ENCODE data around the gene EHBP1. TPM values are rescaled to one million over a fixed set of nuclear protein-coding genes. Genes with fewer than 3 reads are reported as not detected.

EHBP1 gene
- polyA plus RNA-seq, 3 donors: 4.2 to 6.1 (median 6.0) TPM

- intact Hi-C loops (cut with micrococcal nuclease): no loop called here
- DNase-seq: no peak
- TF ChIP-seq CTCF (IDR thresholded peaks at IDR 0.05): no peak
- Mint-ChIP-seq H3K9me3 (no peaks in the 10 kb centered on the region), H3K36me3 (no peaks in the 10 kb centered on the region), H3K4me1 (peaks cover 6% of the 10 kb centered on the region), H3K27me3 (ENCODE audit: low read depth in 3 of 3) (no peaks in the 10 kb centered on the region), H3K4me3 (no peak overlapping the region), H3K27ac (no peak overlapping the region)
- Histone ChIP-seq H3K4me3 (replicated peaks in 1 of 3; ENCODE audit: low read depth in 2 of 3, low read length in 3 of 3) (no peak overlapping the region), H3K27ac (ENCODE audit: low read depth in 1 of 2, low read length in 2 of 2) (no peak overlapping the region), H4K20me1 (ENCODE audit: insufficient read depth, low read length) (no peaks in the 10 kb centered on the region), H3K79me2 (ENCODE audit: insufficient read depth, low read length) (no peaks in the 10 kb centered on the region), H2AFZ (ENCODE audit: insufficient read depth, low read depth, low read length, poor library complexity, severe bottlenecking) (no peak overlapping the region), H3K9me3 (replicated peaks in 1 of 2; ENCODE audit: control insufficient read depth in 1 of 2, insufficient read depth in 1 of 2, low read length in 2 of 2) (no peaks in the 10 kb centered on the region), H3K27me3 (ENCODE audit: control insufficient read depth in 2 of 2, insufficient read depth in 2 of 2, low read length in 2 of 2) (no peaks in the 10 kb centered on the region), H3K9ac (ENCODE audit: insufficient read depth, low read length, poor library complexity, severe bottlenecking) (no peak overlapping the region), H3K4me1 (ENCODE audit: control insufficient read depth in 1 of 2, insufficient read depth in 2 of 2, low read length in 2 of 2) (no peaks in the 10 kb centered on the region), H3K36me3 (replicated peaks in 1 of 2; ENCODE audit: control insufficient read depth in 1 of 2, insufficient read depth in 2 of 2, low read length in 2 of 2) (no peaks in the 10 kb centered on the region), H3K4me2 (replicated peaks; ENCODE audit: extremely low read depth, low read length, poor library complexity, severe bottlenecking) (no peak overlapping the region)
- WGBS (ENCODE audit: insufficient coverage): no CpG with 5 or more reads among the region's 1 CpG
Measured at GRCh38 chr2:62665446-62665845, 40.1 kb upstream of the EHBP1 start.

GRCh38 chr2:62669180-62669579 is 36.3 kb upstream of the EHBP1 start:
- intact Hi-C loops (cut with micrococcal nuclease): no loop called here
- H3K27me3 ChIP-seq (ENCODE audit: control insufficient read depth in 2 of 2, insufficient read depth in 2 of 2, low read length in 2 of 2): no peaks in the 10 kb centered on the region
- Mint-ChIP-seq H3K9me3 (no peaks in the 10 kb centered on the region), H3K4me3 (no peak overlapping the region), H3K27me3 (ENCODE audit: low read depth in 3 of 3) (no peaks in the 10 kb centered on the region), H3K36me3 (no peaks in the 10 kb centered on the region), H3K4me1 (peaks cover 2% of the 10 kb centered on the region), H3K27ac (no peak overlapping the region)
- no peaks in the 10 kb centered on the region for H3K36me3 ChIP-seq (replicated peaks in 1 of 2; ENCODE audit: control insufficient read depth in 1 of 2, insufficient read depth in 2 of 2, low read length in 2 of 2)
- no peaks in the 10 kb centered on the region for H3K9me3 ChIP-seq (replicated peaks in 1 of 2; ENCODE audit: control insufficient read depth in 1 of 2, insufficient read depth in 1 of 2, low read length in 2 of 2)
- DNase-seq: no peak
- H2AFZ ChIP-seq (ENCODE audit: insufficient read depth, low read depth, low read length, poor library complexity, severe bottlenecking): no peak overlapping the region
- H3K27ac ChIP-seq (ENCODE audit: low read depth in 1 of 2, low read length in 2 of 2): no peak overlapping the region
- H4K20me1 ChIP-seq (ENCODE audit: insufficient read depth, low read length): no peaks in the 10 kb centered on the region
- H3K4me3 ChIP-seq (replicated peaks in 1 of 3; ENCODE audit: low read depth in 2 of 3, low read length in 3 of 3): no peak overlapping the region
- 95% methylated on average over 2 of the region's 5 CpGs for WGBS (ENCODE audit: insufficient coverage)
- H3K4me2 ChIP-seq (replicated peaks; ENCODE audit: extremely low read depth, low read length, poor library complexity, severe bottlenecking): no peak overlapping the region
- H3K79me2 ChIP-seq (ENCODE audit: insufficient read depth, low read length): no peaks in the 10 kb centered on the region
- no peak for TF ChIP-seq CTCF (IDR thresholded peaks at IDR 0.05)
- no peaks in the 10 kb centered on the region for H3K4me1 ChIP-seq (ENCODE audit: control insufficient read depth in 1 of 2, insufficient read depth in 2 of 2, low read length in 2 of 2)
- H3K9ac ChIP-seq (ENCODE audit: insufficient read depth, low read length, poor library complexity, severe bottlenecking): no peak overlapping the region

Data from CD14-positive monocyte (primary cell).